ENCODE measurements around the gene DNAJA2.
"Not testable (repeated sequence)": the region's sequence is repeated elsewhere in the genome, so short reads cannot be mapped to it uniquely, and the experiment has no call there.

DNAJA2 gene

DNA sequence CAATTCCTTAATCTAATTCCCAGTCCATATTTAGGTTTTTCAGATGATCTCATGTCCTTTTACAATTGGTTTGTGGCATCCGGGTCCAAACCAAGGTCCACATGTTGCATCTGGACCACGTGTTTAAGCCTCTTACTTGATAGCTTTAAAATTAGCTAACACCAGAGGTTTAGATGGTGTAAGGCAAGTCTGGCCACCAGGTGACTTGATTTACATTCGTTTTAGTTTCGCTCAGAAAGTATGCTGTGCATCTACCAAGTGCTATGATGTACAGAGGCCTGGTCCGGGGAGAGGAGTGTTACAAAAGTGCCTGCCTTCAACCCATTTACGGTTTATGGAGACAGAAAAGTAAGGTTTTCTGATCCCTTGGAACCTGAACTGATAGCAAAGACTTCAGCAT, 878 bp upstream of the DNAJA2 start:
- DNase-seq: no peak

DNA sequence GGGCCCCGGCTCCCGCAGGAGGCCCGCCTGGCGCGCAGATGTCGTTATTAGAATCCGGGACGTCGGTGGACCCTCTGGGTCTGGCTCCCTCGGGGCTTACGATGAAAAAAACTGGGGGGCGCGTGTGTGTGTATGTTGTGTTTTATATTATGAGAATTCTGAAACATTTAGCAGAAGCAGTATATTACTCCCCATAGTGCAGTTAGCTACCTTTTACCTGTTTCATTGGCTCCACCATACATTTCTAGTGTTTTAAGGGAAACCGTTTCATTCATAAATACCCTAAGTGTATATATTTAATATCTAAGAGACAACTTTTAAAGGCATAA, 486 bp upstream of the DNAJA2 start:
- DNase-seq: no peak

DNA sequence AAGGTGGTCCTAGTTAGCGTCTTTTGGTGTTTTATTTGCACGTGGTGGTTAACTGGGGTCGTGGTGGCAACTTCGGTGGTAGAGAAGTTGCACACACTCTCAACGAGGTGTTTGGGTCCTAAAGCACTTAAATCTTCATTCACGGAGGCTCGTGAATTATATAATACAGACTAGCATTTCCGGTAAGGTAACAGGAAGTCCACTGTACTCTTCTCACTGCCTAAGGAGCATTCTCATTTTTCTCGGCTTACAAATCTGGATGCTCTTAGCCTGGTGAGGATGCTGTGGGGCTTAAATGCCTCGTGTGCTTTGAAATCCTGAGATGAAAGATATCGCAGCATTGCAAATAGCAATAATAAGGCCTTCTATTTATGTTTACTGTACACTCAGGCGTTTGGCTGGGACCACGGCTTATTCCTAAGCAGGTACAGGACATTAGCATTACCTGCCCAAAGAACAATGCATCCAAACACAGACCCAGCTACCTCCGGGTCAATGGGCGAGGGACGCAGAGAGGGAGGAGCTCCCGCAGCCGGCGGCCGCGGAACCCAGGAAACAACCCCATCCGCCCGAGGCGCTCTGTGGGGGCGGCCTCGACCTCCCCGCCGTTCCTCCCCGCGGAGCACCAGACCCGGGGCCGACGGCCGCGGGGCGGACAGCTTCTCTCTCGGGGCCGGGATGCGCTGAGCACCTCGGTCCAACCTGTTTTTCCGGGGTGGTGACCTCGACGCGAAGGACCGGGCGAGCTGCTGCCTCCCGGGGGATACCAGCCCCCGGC, 856 bp downstream of the DNAJA2 start:
- DNase-seq: peak in 2 of 4 experiments; percentile 13 to 27

DNA sequence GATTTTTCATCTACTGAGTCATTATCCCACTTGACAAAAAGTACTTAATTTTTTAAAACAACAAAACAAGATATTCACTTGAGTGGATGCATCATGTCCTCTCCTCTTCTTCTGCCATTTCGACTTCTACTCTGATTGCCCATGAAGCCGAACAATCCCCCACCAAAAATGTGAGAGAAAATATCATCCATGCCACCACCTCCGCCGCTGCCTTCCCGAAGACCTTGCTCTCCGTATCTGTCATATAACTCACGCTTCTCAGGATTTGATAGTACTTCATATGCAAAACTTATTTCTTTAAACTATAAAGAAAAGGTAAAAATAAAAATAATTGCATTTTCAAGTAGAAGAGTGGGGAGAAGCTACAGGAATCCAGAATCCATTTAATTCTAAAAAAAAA, 2.2 kb downstream of the DNAJA2 start:
- no peak for DNase-seq

DNA sequence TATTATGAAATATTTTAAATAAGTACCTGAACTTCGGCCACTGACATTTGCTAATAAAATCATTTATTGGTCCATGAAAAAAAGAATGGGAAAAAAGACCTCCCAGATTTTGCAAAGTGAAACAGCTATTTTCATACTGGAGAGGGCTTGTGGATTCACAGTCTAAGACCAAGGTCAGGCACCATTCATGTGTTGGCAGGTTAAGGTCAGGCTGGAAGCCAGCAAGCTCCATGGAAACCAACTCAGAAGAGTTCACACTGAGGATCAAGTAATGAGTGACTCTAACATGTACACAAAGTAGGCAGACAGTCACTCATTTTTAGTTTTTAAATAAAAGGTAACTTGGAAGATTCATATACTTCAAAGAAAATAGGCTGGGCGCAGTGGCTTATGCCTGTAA, 3.4 kb downstream of the DNAJA2 start:
- no peak for DNase-seq

DNA sequence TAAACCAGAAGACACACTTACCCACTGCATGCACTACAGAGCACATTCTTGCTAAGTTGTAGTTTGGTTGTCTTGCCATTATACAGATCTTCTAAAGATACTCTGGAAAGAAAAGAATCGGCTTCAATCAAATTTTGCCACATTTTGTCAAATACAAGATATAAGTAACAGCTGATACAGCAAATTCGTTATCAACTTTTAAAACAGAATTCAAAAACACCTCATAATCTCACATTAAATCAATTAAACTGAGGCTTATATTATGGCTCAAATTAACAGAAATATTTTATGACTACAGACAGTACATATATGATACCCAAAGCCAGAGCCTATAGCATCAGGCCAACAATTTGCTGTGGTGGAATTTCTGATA, 5.4 kb downstream of the DNAJA2 start:
- DNase-seq: no peak

DNA sequence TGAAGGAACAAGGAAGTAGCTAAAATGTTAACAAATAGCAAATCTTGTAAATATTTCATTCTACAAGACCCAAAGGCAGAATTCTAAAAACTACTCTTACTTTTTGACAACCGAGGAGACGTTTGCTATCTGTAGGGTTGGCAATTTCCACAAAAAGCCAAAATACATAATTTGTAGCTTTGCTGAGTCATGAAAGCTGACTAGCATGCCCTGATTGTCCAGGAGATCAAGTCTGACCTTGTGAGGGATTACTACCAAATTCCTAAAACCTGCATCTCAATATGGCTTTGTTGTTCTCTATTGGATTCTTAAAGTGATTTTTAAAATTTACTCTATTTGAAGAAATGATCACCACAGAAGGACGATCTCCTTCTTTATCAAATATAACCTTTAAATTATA, 10.8 kb downstream of the DNAJA2 start:
- DNase-seq: no peak

DNA sequence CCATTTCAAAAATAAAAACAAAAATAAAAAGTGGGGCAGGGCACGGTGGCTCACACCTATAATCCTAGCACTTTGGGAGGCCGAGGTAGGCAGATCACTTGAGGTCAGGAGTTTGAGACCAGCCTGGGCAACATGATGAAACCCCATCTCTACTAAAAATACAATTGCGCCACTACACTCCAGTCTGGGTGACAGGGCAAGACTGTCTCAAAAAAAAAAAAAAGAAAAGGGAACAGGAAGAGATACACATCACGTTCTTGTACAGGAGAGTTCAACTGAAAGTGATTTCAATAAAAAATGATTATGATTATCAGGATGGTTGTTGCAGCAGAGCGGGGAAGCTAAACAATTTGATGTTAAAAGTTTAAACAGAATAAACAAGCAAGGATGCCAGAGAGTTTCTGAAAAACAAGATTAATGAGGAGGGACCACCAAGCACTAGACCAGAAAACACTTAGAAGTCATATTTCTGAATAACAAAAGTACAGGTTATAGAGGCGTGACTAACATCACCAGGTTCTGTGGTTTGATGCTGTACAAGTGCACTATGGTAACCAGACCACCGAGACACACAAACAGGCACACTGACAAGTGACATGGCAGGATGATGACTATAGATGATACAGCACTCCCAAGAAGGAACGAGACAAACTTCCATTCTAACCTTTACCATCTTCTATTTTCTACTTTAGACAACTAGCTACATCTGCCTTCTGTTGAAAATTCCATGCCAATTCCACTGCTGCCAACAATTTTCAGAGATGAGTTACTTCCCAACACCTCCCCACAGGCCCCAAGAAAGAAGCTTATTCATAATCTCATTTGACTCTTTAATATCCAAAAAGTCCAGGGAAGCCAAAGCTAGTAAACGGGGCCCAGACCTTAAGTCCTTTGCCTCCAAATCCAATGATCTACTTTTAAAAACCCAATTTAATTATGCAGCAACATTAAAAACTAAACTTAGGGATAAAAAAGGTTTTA, 11.8 kb downstream of the DNAJA2 start:
- DNase-seq: no peak

DNA sequence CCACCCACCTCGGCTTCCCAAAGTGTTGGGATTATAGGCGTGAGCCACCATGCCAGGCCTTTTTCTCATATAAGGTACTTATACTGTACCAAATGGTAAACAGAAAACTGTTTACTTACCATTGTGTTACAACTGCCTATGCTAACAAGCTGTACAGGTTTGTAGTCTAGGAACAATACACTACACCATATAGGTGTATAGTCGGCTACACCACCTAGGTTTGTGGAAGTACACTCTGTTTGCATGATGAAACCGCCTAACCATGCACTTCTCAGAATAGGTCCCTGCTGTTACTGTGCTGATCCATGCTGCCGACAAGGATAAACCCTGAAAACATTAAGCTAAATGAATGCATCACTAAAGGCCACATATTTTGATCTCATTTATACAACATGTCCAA, 18.9 kb downstream of the DNAJA2 start:
- no peak for DNase-seq

DNA sequence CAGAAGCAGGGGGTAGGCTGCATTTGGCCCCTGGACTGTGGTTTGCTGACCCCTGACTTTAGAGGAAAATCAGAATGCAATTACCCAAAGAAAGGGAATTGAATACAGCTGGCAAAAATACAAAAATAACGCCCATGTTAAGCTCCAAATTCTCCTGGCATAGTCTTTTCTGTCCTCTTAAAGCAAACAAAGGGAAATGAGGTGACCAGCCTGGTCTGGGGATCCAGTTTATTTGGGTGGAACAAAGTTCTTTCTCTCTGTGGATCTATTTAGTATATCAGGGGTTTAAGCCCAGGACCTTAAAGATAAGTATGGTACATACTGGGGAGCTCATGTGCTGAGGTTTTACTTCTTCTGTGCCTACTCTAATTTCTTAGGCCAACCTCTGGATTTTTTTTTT, 23.5 kb downstream of the DNAJA2 start:
- no peak for DNase-seq

DNA sequence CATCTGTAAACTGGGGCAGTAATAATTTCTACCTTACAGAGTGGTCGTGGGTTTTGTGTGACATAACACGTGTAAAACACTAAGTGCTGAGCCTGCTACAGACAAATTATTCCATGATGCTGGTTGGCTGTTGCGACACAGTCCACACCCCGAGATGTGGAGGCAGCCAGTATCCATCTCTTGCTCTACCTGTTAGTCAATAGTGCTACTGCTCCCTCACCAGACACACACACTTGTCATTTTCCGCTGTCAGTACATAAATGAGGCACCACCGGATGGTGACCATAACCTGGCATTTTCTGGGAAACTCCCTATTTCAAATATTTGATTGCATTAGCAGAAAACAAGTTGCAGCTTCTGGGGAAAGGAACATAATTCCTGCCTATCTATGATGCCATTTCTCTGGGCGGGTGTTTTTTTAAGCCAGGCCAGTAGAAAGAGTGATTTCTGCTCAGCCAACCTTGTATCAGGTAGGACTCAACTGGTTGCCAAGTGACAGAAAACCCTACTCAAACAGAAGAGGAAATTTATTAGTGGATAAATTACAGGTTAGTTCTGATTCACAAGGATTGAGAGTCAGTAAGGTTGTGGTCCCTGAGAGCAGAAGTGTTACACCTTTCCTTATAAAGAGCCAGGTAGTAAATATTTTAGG, 24.1 kb downstream of the DNAJA2 start:
- DNase-seq: no peak

DNA sequence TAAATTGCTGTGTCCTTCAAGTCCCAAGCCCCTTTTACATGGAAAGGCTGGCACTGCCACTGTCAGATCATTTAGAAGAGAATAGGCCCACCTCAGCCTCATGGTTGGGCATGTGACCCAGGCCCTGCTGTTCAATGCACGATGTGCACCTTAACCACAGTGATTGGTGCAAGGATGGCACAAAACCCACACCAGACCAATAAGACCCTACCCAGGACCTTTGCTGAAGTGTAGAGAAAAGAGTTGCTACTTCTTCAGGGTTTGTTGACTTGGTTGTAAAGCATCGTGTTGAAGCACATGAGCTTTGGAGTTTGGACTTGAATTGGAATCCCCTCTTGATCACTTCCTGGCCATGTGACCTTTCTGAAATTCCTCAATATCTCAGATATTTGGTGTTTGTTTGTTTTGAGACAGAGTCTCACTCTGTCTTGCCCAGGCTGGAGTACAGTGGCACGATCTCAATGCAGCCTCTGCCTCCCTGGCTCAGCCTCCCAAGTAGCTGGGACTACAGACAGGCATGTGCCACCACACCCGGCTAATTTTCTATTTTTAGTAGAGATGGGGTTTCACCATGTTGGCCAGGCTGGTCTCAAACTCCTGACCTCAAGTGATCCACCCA, 24.8 kb downstream of the DNAJA2 start:
- DNase-seq: no peak

DNA sequence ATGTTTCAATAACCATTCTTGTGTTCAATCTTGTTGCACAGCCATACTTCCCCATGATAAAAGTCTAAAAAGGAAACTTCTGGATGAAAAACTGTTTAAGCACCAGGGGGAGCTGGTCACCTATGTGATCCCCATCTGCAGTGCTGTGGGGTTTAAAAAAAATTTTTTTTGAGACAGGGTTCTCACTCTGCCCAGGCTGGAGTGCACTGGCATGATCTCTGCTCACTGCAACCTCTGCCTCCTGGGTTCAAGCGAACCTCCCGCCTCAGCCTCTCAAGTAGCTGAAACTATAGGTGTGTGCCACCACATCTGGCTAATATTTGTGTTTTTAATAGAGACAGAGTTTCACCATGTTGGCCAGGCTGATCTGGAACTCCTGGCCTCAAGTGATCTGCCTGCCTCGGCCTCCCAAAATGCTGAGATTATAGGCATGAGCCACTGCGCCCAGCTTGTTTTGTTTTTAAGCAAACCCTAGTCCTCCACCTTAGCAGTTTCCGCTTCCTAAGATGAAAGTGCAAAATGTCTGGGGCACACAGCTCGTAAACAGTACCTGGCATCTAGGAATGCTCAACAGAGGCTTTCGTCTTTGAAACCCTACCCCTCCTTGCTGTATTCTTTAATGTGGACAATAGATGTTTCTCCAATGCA, 25.4 kb downstream of the DNAJA2 start:
- no peak for DNase-seq

DNA sequence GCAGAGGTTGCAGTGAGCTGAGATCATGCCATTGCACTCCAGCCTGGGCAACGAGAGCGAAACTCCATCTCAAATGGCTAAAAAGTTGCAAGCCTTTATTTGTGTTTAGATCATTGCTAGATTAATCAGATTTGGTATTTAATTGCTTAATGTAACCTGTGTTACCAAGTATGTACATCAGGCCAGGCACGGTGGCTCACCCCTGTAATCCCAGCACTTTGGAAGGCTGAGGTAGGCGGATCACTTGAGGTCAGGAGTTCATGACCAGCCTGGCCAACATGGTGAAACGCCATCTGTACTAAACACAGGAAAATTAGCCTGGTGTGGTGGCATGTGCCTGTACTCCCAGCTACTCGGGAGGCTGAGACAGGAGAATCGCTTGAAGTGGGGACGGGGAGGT, 28.8 kb downstream of the DNAJA2 start:
- not testable (repeated sequence) for DNase-seq

DNA sequence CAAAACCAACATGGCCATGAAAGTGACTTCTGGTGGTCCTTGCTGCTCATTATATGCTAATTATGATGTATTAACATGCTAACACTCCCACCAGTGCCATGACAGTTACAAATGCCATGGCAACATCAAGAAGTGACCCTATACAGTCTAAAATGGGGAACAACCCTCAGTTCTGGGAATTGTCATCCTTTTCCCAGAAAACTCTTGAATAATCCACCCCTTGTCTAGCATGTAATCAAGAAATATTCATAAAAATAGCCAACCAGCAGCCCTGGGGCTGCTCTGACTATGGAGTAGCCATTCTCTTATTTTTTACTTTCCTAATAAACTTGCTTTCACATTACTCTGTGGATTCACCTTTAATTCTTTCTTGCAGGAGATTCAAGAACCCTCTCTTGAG, 35.9 kb downstream of the DNAJA2 start:
- no peak for DNase-seq

DNA sequence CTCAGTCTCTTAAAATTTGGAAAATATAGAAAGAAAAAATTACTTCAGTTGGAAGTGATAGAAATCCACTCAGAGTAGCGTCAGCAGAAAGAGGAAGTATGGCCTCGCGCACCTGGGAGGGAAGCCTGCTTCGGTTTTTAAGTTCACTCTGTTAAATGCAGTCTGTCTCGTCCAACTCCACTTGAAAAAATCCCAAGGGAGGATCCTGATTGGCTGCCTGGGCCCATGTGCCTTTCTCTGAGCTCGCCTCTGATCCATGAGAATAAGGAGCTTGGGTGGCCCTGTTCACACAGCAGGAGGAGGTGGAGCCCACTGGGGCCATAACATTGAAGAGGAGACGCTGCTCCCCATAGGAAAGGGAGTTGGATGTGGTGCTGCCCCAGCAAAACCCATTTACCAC, 40.7 kb downstream of the DNAJA2 start:
- no peak for DNase-seq

DNA sequence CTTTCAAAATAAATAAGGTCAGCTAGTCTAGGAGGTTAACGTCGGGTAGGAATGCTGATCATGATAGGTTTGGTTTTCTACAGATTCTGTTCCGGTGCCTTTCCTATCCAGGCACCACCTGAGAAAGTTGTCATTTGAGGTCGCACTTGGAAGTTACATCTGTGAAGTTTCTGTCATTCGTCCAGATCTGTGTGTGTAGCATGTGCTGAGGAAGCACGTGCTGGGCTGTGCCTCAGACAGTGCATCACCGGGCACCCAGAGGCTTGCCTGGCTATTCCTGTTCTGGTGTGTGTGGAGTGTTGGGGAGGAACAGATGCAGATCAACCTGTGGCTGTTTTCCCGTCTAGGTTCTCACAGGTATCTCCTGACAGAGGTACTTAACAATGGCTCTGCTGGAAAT, 42.6 kb downstream of the DNAJA2 start:
- no peak for DNase-seq

DNA sequence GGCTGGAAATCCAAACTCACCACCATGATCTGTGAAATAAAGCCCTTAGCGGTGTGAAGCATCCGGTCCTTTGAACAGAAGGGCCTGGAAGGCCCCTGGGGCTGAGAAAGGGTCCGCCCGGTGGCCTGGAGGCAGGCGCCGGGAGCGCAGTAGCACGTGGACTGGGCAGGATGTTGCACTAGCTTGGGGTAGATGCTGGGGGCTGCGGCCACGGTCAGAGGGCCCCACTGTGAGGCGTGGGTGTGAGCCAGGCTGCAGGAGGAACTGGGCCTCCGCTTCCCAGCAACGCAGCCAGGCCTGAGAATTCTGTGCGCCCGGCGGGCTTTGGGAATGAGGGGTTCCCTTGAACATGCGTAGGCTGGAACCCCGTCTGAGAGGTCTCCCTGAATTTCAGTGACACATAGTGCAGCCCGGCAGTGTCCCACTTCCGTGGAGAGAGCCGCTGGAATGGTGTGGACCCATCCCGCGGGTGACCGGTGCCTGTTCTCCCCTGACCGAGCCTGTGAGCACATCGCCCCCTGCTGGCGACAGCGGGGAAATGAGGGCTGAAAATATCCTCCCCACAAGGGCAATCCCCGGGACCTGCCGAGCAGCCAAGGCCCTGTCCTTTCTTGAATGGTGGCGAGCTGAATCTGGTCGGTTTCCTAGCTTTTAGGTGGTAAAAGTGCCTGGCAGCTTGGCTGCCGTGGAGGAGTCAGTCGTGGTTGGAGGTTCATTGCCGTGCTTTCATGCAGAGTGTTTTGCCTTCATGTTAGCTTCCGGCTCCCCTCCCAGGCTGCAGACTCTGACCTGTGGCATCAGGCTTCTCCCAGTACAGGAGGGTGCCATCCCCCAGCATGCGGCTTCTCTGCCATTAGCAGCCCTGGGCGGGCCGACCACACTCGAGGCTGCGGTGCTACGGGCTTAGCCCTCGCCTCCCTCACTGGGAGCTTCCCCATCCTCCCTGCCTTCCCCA, 43.8 kb downstream of the DNAJA2 start:
- DNase-seq: peak; percentile 19 to 29 (median 24)

DNA sequence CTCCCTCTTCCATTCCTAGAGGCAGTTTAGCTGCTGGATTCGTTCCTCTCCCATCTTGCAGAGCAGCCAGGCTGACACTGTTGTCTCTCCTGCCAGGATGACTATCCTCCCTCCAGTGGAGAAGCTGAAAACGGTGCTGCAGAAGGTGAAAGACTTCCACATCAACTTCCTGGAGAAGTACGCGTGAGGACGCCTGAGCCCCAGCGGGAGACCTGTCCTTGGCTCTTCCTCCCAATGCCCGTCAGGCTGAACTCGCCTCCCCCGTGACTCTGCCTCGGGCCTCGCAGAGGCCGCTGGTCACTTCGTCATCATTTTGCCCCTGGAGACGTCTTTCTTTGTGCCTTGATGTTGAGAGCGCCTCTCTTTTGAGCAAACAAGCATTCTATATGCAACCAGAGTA, 44.7 kb downstream of the DNAJA2 start:
- DNase-seq: no peak

DNA sequence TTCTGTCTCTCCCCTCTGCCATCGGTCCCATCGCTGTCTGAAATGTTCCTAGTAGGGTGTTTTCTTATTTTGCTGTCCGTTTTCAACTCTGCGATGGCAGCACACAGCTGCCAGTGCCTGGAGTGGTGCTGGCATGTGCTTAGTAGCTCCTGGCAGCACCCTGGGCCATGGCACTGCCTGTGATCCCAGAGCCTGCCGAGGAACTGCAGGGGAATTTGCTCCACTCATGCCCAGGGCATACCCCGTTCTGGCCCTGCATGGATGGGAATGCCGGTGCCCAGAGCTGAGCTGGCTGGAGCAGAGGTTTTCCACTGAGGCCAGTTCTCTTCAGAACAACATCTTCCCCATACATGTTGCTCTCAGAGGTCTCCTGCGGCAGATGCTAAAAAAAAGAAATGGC, 46.2 kb downstream of the DNAJA2 start:
- DNase-seq: no peak

DNA sequence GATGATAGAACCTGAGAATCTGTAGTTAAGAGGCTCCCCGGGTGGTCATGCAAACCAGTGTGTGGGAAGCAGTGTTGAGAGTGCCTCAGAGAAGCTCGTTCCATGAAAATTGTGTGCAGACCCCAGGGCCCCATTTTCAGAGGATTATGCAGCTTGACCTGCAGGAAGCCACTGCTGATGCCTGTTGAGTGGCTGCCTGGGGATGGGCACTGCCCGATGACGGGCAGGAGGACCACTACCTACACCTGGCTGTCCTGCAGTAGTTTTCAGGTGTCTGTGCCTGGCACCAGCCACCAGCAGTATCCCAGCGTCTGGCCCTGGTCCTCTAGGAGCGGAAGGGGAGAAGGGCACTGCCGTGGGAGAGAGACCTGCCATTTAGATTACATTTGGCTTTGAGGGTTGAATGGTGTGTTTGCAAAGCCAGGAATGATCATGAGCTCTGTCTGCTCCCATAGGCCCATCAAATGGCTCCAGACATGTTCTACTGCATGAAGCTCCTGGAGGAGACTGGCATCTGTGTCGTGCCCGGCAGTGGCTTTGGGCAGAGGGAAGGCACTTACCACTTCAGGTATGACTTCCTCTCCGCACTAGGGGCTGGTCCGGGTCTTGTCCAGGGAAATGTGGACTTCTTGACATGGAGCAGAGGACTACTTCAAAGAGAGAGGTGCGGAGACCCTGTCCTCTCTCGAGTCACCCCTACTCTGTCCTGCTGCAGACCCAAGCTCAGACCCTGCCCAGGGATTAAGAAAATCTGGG, 46.8 kb downstream of the DNAJA2 start:
- DNase-seq: no peak
